Measurements from ENCODE around the gene HECW1. TPM values are rescaled to one million over a fixed set of nuclear protein-coding genes. Genes with fewer than 3 reads are reported as not detected.

Gene HECW1
- total RNA-seq, 1 donor from 2014 or later, result 0.11 TPM

GRCh38 chr7:43385309-43385680 lies 272.8 kb downstream of the HECW1 start:
- Mint-ChIP-seq H3K9me3 (peaks cover 6% of the 10 kb centered on the region), H3K4me1 (peaks cover 3% of the 10 kb centered on the region), H3K27me3 (ENCODE audit: insufficient read depth, low read depth) (no peaks in the 10 kb centered on the region), H3K27ac (no peak overlapping the region), H3K36me3 (no peaks in the 10 kb centered on the region), H3K4me3 (no peak overlapping the region)
- peaks cover under 1% of the 10 kb centered on the region for H3K4me1 ChIP-seq
- no peaks in the 10 kb centered on the region for H3K27me3 ChIP-seq
- H3F3A ChIP-seq (ENCODE audit: low read depth), result no peaks in the 10 kb centered on the region
- no peak overlapping the region for H3K9ac ChIP-seq
- no peaks in the 10 kb centered on the region for H3K79me2 ChIP-seq (ENCODE audit: low read depth)
- H3K36me3 ChIP-seq, result no peaks in the 10 kb centered on the region
- no peak overlapping the region for H3K27ac ChIP-seq
- no peak overlapping the region for H3K4me2 ChIP-seq
- no peak overlapping the region for H2AFZ ChIP-seq (replicated peaks)
- TF ChIP-seq EZH2phosphoT487 (IDR thresholded peaks at IDR 0.05) (no peak), CTCF (IDR thresholded peaks at IDR 0.05) (no peak), EZH2 (IDR thresholded peaks at IDR 0.05) (no peak)
- H3K9me3 ChIP-seq (ENCODE audit: low read depth), result no peaks in the 10 kb centered on the region
- H4K20me1 ChIP-seq (ENCODE audit: low read depth), result no peaks in the 10 kb centered on the region
- no peak for DNase-seq (ENCODE audit: low spot score)
- H3K4me3 ChIP-seq, result no peak overlapping the region

- Mint-ChIP-seq H3K27ac (no peak overlapping the region), H3K4me3 (no peak overlapping the region), H3K36me3 (no peaks in the 10 kb centered on the region), H3K27me3 (ENCODE audit: insufficient read depth, low read depth) (no peaks in the 10 kb centered on the region), H3K9me3 (peaks cover 5% of the 10 kb centered on the region), H3K4me1 (peaks cover 7% of the 10 kb centered on the region)
- Histone ChIP-seq H3K4me1 (peaks cover 6% of the 10 kb centered on the region), H3K4me2 (no peak overlapping the region), H3K4me3 (no peak overlapping the region), H2AFZ (replicated peaks) (no peak overlapping the region), H3K27ac (no peak overlapping the region), H3K27me3 (no peaks in the 10 kb centered on the region), H3K36me3 (no peaks in the 10 kb centered on the region), H3F3A (ENCODE audit: low read depth) (peaks cover 2% of the 10 kb centered on the region), H3K79me2 (ENCODE audit: low read depth) (no peaks in the 10 kb centered on the region), H3K9ac (no peak overlapping the region), H4K20me1 (ENCODE audit: low read depth) (no peaks in the 10 kb centered on the region), H3K9me3 (ENCODE audit: low read depth) (no peaks in the 10 kb centered on the region)
- no peak for DNase-seq (ENCODE audit: low spot score)
- TF ChIP-seq CTCF (IDR thresholded peaks at IDR 0.05), result no peak
- no peak for TF ChIP-seq EZH2 (IDR thresholded peaks at IDR 0.05)
- no peak for TF ChIP-seq EZH2phosphoT487 (IDR thresholded peaks at IDR 0.05)
These were observed 273.4 kb downstream of the HECW1 start for GRCh38 chr7:43385856-43386255.

GRCh38 chr7:43387932-43388331 lies 275.5 kb downstream of the HECW1 start:
- Mint-ChIP-seq H3K27me3 (ENCODE audit: insufficient read depth, low read depth) (no peaks in the 10 kb centered on the region), H3K9me3 (peaks cover 3% of the 10 kb centered on the region), H3K27ac (no peak overlapping the region), H3K36me3 (no peaks in the 10 kb centered on the region), H3K4me3 (no peak overlapping the region), H3K4me1 (peaks cover 10% of the 10 kb centered on the region)
- H3K4me1 ChIP-seq, result peaks cover 12% of the 10 kb centered on the region
- H3K4me3 ChIP-seq, result no peak overlapping the region
- peaks cover 7% of the 10 kb centered on the region for H3F3A ChIP-seq (ENCODE audit: low read depth)
- H3K36me3 ChIP-seq, result no peaks in the 10 kb centered on the region
- H3K79me2 ChIP-seq (ENCODE audit: low read depth), result no peaks in the 10 kb centered on the region
- H4K20me1 ChIP-seq (ENCODE audit: low read depth), result no peaks in the 10 kb centered on the region
- H3K4me2 ChIP-seq, result no peak overlapping the region
- DNase-seq (ENCODE audit: low spot score), result no peak
- no peaks in the 10 kb centered on the region for H3K9me3 ChIP-seq (ENCODE audit: low read depth)
- H3K9ac ChIP-seq, result no peak overlapping the region
- H3K27ac ChIP-seq, result no peak overlapping the region
- no peaks in the 10 kb centered on the region for H3K27me3 ChIP-seq
- TF ChIP-seq EZH2 (IDR thresholded peaks at IDR 0.05), result no peak
- TF ChIP-seq CTCF (IDR thresholded peaks at IDR 0.05), result no peak
- TF ChIP-seq EZH2phosphoT487 (IDR thresholded peaks at IDR 0.05), result no peak
- H2AFZ ChIP-seq (replicated peaks), result no peak overlapping the region

All from neural progenitor cell (in vitro differentiated cells).